IMR-90 (cell line): Measurements from ENCODE around the gene TSPEAR.

Experiments
- CTCF ChIP-seq: conservative IDR thresholded peaks from 2 replicates; pipeline ENCODE4 v1.5.1; 2012; ENCODE audit warnings: mild to moderate bottlenecking, low read depth, low read length, improper control_type of control experiment
- MXI1 ChIP-seq: IDR thresholded peaks from 2 replicates; pipeline ENCODE4 v1.6.1; 2012; ENCODE audit warnings: low read depth, mild to moderate bottlenecking, low read length, moderate library complexity, borderline replicate concordance
- POLR2A ChIP-seq: IDR thresholded peaks from 2 replicates; pipeline ENCODE4 v1.6.1; 2012; ENCODE audit warnings: mild to moderate bottlenecking, low read depth, low read length
- USF2 ChIP-seq: fragments of 150-350 bp; IDR thresholded peaks from 2 replicates; pipeline ENCODE4 v1.6.1; 2017; ENCODE audit warnings: mild to moderate bottlenecking, antibody characterized with exemption, low read length, low read depth

GRCh38 chr21:44521928-44522752 lies 189.2 kb downstream of the TSPEAR start:
- no peak for TF ChIP-seq USF2
- no peak for TF ChIP-seq POLR2A
- no peak for TF ChIP-seq CTCF
- TF ChIP-seq MXI1 = no peak
